ENCODE measurements around the gene AFG1L. TPM values are rescaled to one million over a fixed set of nuclear protein-coding genes. Genes with fewer than 3 reads are reported as not detected.

The AFG1L gene
- total RNA-seq: 1.7 and 2.6 TPM in 2 replicates

DNA sequence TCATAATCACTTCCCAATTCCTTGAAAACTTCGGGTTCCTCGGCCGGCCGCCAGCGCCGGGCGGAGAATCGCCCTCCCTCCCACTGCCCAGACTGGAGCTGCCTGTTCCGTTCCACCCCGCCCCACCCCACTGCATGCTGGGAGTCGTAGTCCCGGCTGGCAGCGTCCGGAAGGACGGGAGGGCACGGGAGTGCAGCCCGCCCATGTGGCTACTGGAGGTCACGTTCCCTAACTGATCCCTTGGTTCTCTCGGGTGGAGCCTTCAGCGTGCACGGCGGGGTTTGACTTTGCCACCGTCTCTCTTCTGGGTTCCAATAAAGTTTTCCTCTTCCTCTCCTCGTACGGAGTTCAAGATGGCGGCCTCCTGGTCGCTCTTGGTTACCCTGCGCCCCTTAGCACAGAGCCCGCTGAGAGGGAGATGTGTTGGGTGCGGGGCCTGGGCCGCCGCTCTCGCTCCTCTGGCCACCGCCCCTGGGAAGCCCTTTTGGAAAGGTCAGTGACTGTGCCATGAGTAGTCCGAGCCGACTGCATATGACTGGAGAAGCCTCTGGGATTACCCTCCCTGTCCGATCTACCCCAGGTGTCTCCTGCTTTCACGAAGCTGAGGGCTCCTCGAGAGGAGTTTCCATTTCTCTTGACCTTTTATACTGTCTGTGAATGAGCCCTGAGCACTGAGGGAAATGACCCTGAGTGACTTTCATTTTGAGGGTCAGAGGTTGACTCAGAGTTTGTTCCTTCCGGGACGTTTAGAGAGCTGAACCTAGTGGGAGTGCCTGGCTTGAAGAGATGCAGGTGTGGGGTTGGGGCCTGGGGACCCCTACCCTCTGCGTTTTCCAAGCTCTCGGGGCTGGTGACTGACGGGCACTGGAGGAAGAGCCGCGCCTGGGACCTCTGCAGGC is at the start of gene AFG1L:
Gene AFG1L, plus strand, starts transcription at position 328 of the 899 bp plus-strand sequence. Its CDS starts 26 bp downstream, at position 354.

DNA sequence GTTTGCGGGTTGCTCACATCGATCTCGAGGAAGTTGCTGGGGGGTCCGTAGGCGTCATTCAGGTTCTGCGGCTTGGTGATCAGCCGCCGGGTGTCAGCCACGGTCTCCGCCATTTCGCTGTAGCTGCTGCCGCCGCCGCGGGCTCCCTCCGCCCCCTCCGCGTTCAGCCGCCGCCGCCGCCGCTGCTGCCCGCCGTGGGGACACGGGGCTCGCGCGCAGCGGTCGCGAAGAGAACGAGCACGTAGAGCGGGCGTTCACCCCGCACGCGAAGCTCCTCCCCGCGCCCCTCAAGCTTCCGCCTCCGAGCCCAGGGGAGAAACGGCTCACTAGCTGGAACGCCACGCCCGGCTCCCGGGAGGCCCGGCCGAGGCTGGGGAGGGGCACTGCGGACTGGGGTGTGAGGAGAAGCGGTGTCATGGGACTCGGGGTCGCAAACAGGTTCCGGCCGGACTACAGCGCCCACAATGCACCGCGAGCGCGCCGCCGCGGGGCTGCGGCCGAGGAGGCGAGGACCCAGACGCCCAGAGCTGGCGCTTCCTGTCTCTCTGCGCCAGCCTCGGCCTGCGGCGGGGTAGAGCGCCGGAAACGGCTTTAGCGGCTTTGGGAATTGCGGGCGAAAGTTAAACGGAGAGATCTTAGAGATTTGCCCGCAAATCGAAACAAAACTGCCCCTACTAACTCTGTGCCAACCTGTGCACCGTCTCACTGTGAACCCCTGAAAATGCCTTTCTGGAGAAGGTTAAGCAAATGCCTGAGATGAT is 33.9 kb upstream of the AFG1L start, which contains the start of gene SNX3:
Gene SNX3, minus strand, starts transcription at position 232 of the 761 bp plus-strand sequence. Its CDS starts 119 bp downstream, at position 113.

DNA sequence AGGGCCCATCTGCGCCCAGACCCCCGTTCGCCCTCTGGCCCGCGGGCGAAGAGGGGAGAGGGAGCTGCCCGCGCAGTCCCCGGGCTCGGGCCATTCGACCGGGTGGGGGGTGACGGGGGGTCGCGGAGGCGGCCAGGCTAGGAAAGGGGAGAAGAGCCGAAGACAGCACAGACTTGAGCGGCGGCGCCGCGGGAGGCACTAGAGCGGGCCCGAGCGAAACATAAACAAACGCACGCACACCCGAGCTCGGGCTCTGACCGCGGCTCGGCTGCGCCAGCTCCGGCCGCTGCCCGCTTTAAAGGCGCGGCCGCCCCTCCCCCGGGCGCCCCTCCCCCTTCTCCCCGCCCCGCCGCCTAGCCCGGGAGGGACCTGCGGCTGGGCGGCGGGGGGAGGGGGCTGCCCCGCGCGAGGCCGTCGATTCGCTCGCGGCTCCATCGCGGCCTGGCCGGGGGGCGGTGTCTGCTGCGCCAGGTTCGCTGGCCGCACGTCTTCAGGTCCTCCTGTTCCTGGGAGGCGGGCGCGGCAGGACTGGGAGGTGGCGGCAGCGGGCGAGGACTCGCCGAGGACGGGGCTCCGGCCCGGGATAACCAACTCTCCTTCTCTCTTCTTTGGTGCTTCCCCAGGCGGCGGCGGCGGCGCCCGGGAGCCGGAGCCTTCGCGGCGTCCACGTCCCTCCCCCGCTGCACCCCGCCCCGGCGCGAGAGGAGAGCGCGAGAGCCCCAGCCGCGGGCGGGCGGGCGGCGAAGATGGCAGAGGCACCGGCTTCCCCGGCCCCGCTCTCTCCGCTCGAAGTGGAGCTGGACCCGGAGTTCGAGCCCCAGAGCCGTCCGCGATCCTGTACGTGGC is 265.8 kb downstream of the AFG1L start, which contains the start of gene FOXO3:
Gene FOXO3, plus strand, starts transcription at position 455 of the 846 bp plus-strand sequence. Its CDS starts 292 bp downstream, at position 747.

Other genes with a start within 250 kb of the AFG1L start
- 13.9 and 23.3 TPM in 2 replicates for gene OSTM1, start 220.3 kb upstream of the AFG1L start, total RNA-seq
- gene NR2E1, start 129.0 kb upstream of the AFG1L start, total RNA-seq: not detected in 2 replicates
- gene SNX3, start 34.0 kb upstream of the AFG1L start, total RNA-seq: 146 and 170 TPM in 2 replicates